ENCODE data around the gene SLCO3A1. TPM values are rescaled to one million over a fixed set of nuclear protein-coding genes. Genes with fewer than 3 reads are reported as not detected.
"Not testable (repeated sequence)": the region's sequence is repeated elsewhere in the genome, so short reads cannot be mapped to it uniquely, and the experiment has no call there.

Gene SLCO3A1
- total RNA-seq, 2 donors from 2014 or later: 55.9 to 65.1 TPM

GRCh38 chr15:92196342-92196741, 342.8 kb downstream of the SLCO3A1 start:
- H3K4me1 Mint-ChIP-seq: no peaks in the 10 kb centered on the region
- no peak for DNase-seq
- H3K27ac Mint-ChIP-seq: no peak overlapping the region
- no peaks in the 10 kb centered on the region for H3K36me3 Mint-ChIP-seq (ENCODE audit: low read depth)
- no peak for ATAC-seq
- no peaks in the 10 kb centered on the region for H3K27me3 Mint-ChIP-seq
- H3K9me3 ChIP-seq (ENCODE audit: control insufficient read depth, low read length, poor library complexity, severe bottlenecking): no peaks in the 10 kb centered on the region
- no peak overlapping the region for H3K4me3 Mint-ChIP-seq

- no peaks in the 10 kb centered on the region for H3K9me3 ChIP-seq (ENCODE audit: control insufficient read depth, low read length, poor library complexity, severe bottlenecking)
- no peak overlapping the region for H3K4me3 Mint-ChIP-seq
- H3K36me3 Mint-ChIP-seq (ENCODE audit: low read depth): no peaks in the 10 kb centered on the region
- ATAC-seq (no peak), DNase-seq (no peak)
- no peak overlapping the region for H3K27ac Mint-ChIP-seq
- H3K4me1 Mint-ChIP-seq: no peaks in the 10 kb centered on the region
- no peaks in the 10 kb centered on the region for H3K27me3 Mint-ChIP-seq
Measured at GRCh38 chr15:92197746-92198145, 344.2 kb downstream of the SLCO3A1 start.

DNA sequence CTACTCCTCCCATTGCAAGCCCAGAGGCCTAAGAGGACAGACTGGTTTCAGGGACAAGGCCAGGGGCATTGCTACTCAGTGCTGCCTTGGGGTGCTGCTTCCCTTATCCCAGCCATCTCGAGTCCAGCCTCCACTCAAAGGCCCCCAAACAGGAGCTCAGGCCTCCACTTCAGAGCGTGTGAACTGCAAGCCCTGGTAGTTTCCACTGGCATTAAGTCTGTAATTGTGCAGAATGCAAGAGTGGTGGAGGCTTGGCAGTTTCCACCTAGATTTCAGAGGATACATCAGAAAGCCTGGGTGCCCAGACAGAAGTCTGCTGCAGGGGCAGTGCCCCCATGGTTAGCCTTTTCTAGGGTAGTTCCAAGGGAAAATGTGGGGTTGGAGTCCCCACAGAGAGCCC, 347.4 kb downstream of the SLCO3A1 start:
- H3K4me1 Mint-ChIP-seq: no peaks in the 10 kb centered on the region
- no peak overlapping the region for H3K27ac Mint-ChIP-seq
- H3K9me3 ChIP-seq (ENCODE audit: control insufficient read depth, low read length, poor library complexity, severe bottlenecking): no peaks in the 10 kb centered on the region
- H3K27me3 Mint-ChIP-seq: peaks cover 13% of the 10 kb centered on the region
- no peak overlapping the region for H3K4me3 Mint-ChIP-seq
- DNase-seq (no peak), ATAC-seq (no peak)
- peaks cover 2% of the 10 kb centered on the region for H3K36me3 Mint-ChIP-seq (ENCODE audit: low read depth)

GRCh38 chr15:92205255-92205739, 351.8 kb downstream of the SLCO3A1 start:
- DNase-seq (no peak), ATAC-seq (no peak)
- Mint-ChIP-seq H3K27me3 (peaks cover 31% of the 10 kb centered on the region), H3K4me1 (no peaks in the 10 kb centered on the region), H3K4me3 (no peak overlapping the region), H3K27ac (no peak overlapping the region), H3K36me3 (ENCODE audit: low read depth) (peaks cover 3% of the 10 kb centered on the region)
- no peaks in the 10 kb centered on the region for H3K9me3 ChIP-seq (ENCODE audit: control insufficient read depth, low read length, poor library complexity, severe bottlenecking)

- peaks cover 31% of the 10 kb centered on the region for H3K27me3 Mint-ChIP-seq
- not testable (repeated sequence) for H3K4me3 Mint-ChIP-seq; H3K9me3 ChIP-seq (ENCODE audit: control insufficient read depth, low read length, poor library complexity, severe bottlenecking); ATAC-seq; H3K36me3 Mint-ChIP-seq (ENCODE audit: low read depth); H3K4me1 Mint-ChIP-seq; DNase-seq; H3K27ac Mint-ChIP-seq
Measured at GRCh38 chr15:92207601-92208000, 354.1 kb downstream of the SLCO3A1 start.

All from T-helper 17 cell (primary cell).